MM.1S (cell line): ENCODE measurements around the gene TMEM263.

ENCODE experiments used
- DNase-seq: peaks from one replicate; pipeline ENCODE4 v3.0.0-alpha.2; 2015
- H2AFZ ChIP-seq: fragments of 300-600 bp; sonication (generic); 2 replicates; pipeline ENCODE4 v1.6.0; 2016; ENCODE audit warnings: antibody characterized with exemption, low read length
- H3F3A ChIP-seq: fragments of 300-600 bp; sonication (generic); 2 replicates; pipeline ENCODE4 v1.6.1; 2016; ENCODE audit warnings: mild to moderate bottlenecking, antibody characterized with exemption, low read length, moderate library complexity, mixed read lengths; ENCODE audit not compliant: insufficient read depth
- H3K27ac ChIP-seq: fragments of 300-600 bp; sonication (generic); 2 replicates; pipeline ENCODE4 v1.5.1; 2016; ENCODE audit warnings: mild to moderate bottlenecking, low read length
- H3K27me3 ChIP-seq: fragments of 300-600 bp; sonication (generic); replicated peaks from 2 replicates; pipeline ENCODE4 v1.6.0; 2016; ENCODE audit warnings: low read length; ENCODE audit not compliant: insufficient read depth
- H3K36me3 ChIP-seq: fragments of 300-600 bp; sonication (generic); replicated peaks from 2 replicates; pipeline ENCODE4 v1.6.1; 2016; ENCODE audit warnings: mild to moderate bottlenecking, low read length, mixed read lengths; ENCODE audit not compliant: insufficient read depth
- H3K4me1 ChIP-seq: fragments of 300-600 bp; sonication (generic); 2 replicates; pipeline ENCODE4 v1.6.1; 2016; ENCODE audit warnings: low read length, mixed read lengths
- H3K4me2 ChIP-seq: fragments of 300-600 bp; sonication (generic); 2 replicates; pipeline ENCODE4 v1.6.0; 2016; ENCODE audit warnings: low read depth, low read length
- H3K4me3 ChIP-seq: fragments of 300-600 bp; sonication (generic); 2 replicates; pipeline ENCODE4 v1.5.1; 2016; ENCODE audit warnings: low read length, mixed read lengths
- H3K79me2 ChIP-seq: fragments of 300-600 bp; sonication (generic); 2 replicates; pipeline ENCODE4 v1.6.1; 2016; ENCODE audit warnings: mixed run types, low read length, mixed read lengths
- H3K9ac ChIP-seq: fragments of 300-600 bp; sonication (generic); 2 replicates; pipeline ENCODE4 v1.6.1; 2016; ENCODE audit warnings: low read length, mixed read lengths
- H3K9me2 ChIP-seq: fragments of 300-600 bp; sonication (generic); replicated peaks from 2 replicates; pipeline ENCODE4 v1.6.1; 2016; ENCODE audit warnings: mild to moderate bottlenecking, low read length, mixed read lengths; ENCODE audit not compliant: insufficient read depth
- H3K9me3 ChIP-seq: fragments of 300-600 bp; sonication (generic); replicated peaks from 2 replicates; pipeline ENCODE4 v1.6.1; 2016; ENCODE audit warnings: mild to moderate bottlenecking, low read length, mixed read lengths; ENCODE audit not compliant: insufficient read depth
- H4K20me1 ChIP-seq: fragments of 300-600 bp; sonication (generic); 2 replicates; pipeline ENCODE4 v1.6.1; 2016; ENCODE audit warnings: mild to moderate bottlenecking, low read length, moderate library complexity, mixed read lengths; ENCODE audit not compliant: insufficient read depth
- EZH2 ChIP-seq: fragments of 300-600 bp; sonication (generic); optimal IDR thresholded peaks from 2 replicates; pipeline ENCODE3; 2017; ENCODE audit warnings: low read depth, mild to moderate bottlenecking, antibody characterized with exemption, low read length, mixed read lengths
- EZH2phosphoT487 ChIP-seq: fragments of 300-600 bp; sonication (generic); IDR thresholded peaks from 2 replicates; pipeline ENCODE4 v1.6.1; 2018; ENCODE audit warnings: antibody characterized with exemption, low read length
- TF ChIP-seq, protein P1 (sequence below): fragments of 300-600 bp; sonication (generic); IDR thresholded peaks from 2 replicates; pipeline ENCODE4 v1.5.1; 2016; ENCODE audit warnings: antibody characterized with exemption, low read length, mixed read lengths

The TMEM263 gene

DNA sequence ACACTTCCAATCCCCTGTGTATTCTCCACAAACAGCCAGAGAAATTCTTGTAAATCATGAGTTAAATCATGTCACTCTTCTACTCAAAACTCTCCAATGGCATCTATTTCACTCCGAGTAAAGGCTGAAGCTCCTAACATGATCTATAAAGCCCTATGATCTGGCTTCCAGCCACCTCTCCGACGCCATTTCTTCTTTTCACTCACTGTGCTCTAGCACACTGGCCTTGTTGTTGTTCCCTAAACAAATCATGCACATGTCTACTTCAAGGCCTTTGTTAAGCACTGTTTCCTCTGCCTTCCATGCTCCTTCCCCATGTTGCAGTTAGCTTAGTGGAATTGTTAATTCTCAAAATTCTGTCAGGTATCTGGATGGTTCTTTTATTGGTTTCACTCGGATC lies 61.3 kb downstream of the TMEM263 start:
- no peaks in the 10 kb centered on the region for H3F3A ChIP-seq
- DNase-seq: no peak
- no peak overlapping the region for H3K4me3 ChIP-seq
- H3K9ac ChIP-seq: no peak overlapping the region
- H3K36me3 ChIP-seq: no peaks in the 10 kb centered on the region
- H4K20me1 ChIP-seq: no peaks in the 10 kb centered on the region
- H3K4me1 ChIP-seq: 0 out of 2 replicates have a peak, but pooled peaks cover 3% of the 10 kb centered on the region
- TF ChIP-seq EZH2phosphoT487 (no peak), EZH2 (no peak)
- TF ChIP-seq, protein P1, sequence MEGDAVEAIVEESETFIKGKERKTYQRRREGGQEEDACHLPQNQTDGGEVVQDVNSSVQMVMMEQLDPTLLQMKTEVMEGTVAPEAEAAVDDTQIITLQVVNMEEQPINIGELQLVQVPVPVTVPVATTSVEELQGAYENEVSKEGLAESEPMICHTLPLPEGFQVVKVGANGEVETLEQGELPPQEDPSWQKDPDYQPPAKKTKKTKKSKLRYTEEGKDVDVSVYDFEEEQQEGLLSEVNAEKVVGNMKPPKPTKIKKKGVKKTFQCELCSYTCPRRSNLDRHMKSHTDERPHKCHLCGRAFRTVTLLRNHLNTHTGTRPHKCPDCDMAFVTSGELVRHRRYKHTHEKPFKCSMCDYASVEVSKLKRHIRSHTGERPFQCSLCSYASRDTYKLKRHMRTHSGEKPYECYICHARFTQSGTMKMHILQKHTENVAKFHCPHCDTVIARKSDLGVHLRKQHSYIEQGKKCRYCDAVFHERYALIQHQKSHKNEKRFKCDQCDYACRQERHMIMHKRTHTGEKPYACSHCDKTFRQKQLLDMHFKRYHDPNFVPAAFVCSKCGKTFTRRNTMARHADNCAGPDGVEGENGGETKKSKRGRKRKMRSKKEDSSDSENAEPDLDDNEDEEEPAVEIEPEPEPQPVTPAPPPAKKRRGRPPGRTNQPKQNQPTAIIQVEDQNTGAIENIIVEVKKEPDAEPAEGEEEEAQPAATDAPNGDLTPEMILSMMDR: no peak
- no peak overlapping the region for H3K27ac ChIP-seq
- no peak overlapping the region for H3K4me2 ChIP-seq
- no peaks in the 10 kb centered on the region for H3K9me3 ChIP-seq
- no peaks in the 10 kb centered on the region for H3K79me2 ChIP-seq
- no peaks in the 10 kb centered on the region for H3K27me3 ChIP-seq
- no peaks in the 10 kb centered on the region for H3K9me2 ChIP-seq
- no peak overlapping the region for H2AFZ ChIP-seq

DNA sequence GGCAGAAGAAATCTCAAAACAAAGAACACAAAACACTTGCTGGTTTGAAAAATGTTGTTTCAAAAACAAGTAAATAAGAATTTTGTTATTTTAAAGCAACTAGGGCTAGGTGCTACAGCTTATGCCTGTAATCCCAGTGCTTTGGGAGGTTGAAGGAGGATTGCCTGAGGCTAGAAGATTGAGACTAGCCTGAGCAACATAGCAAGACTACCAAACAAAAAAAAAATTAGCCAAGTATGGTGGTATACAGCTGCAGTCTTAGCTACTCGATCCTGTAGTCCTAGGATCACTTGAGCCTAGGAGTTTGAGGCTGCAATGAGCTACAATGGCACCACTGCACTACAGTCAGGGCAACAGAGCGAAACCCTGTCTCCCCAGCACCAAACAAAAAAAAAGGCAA lies 63.8 kb downstream of the TMEM263 start:
- TF ChIP-seq EZH2phosphoT487 (no peak), EZH2 (no peak)
- TF ChIP-seq, protein P1: no peak

More for the DNA sequence above, 63.8 kb downstream of the TMEM263 start:
- H3K79me2 ChIP-seq: no peaks in the 10 kb centered on the region
- no peaks in the 10 kb centered on the region for H4K20me1 ChIP-seq
- no peaks in the 10 kb centered on the region for H3K4me1 ChIP-seq
- no peaks in the 10 kb centered on the region for H3K9me3 ChIP-seq
- H3K9ac ChIP-seq: no peak overlapping the region
- H3K4me2 ChIP-seq: no peak overlapping the region
- H3K27ac ChIP-seq: no peak overlapping the region
- no peak for DNase-seq
- no peak overlapping the region for H2AFZ ChIP-seq
- no peaks in the 10 kb centered on the region for H3K9me2 ChIP-seq
- no peaks in the 10 kb centered on the region for H3F3A ChIP-seq
- no peak overlapping the region for H3K4me3 ChIP-seq
- no peaks in the 10 kb centered on the region for H3K27me3 ChIP-seq
- H3K36me3 ChIP-seq: no peaks in the 10 kb centered on the region
